Liver (tissue), 9 donors: Measurements from ENCODE around the gene CKM. TPM values are rescaled to one million over a fixed set of nuclear protein-coding genes. Genes with fewer than 3 reads are reported as not detected.

Source experiments
- DNase-seq: peaks from one replicate; pipeline ENCODE4 v3.0.0-alpha.2; 2017; ENCODE audit warnings: low spot score
- H3K27ac ChIP-seq, 2 donors: one replicate each; pipeline ENCODE4 v1.7.0; 2013; ENCODE audit warnings: inconsistent platforms in 2 of 2, low read length in 2 of 2, control low read depth in 1 of 2, low read depth in 1 of 2, mild to moderate bottlenecking in 1 of 2
- H3K27me3 ChIP-seq, 4 donors: one replicate each; pipeline versions ENCODE4 v1.6.1 to v1.7.0; 2013; ENCODE audit warnings: low read length in 3 of 4, inconsistent platforms in 1 of 4, mild to moderate bottlenecking in 1 of 4, moderate library complexity in 1 of 4; ENCODE audit not compliant: control insufficient read depth in 4 of 4, insufficient read depth in 4 of 4
- H3K36me3 ChIP-seq, 4 donors: one replicate each; pipeline versions ENCODE4 v1.6.1 to v1.7.0; 2013; ENCODE audit warnings: low read length in 3 of 4, mild to moderate bottlenecking in 3 of 4, low read depth in 1 of 4, moderate library complexity in 1 of 4; ENCODE audit not compliant: control insufficient read depth in 4 of 4, insufficient read depth in 3 of 4
- H3K4me1 ChIP-seq, 4 donors: one replicate each; pipeline versions ENCODE4 v1.6.1 to v1.7.0; 2013; ENCODE audit warnings: low read length in 3 of 4, mild to moderate bottlenecking in 3 of 4, moderate library complexity in 1 of 4; ENCODE audit not compliant: control insufficient read depth in 4 of 4, insufficient read depth in 4 of 4
- H3K4me3 ChIP-seq, 3 donors: one replicate each; pipeline versions ENCODE4 v1.6.1 to v1.7.0; 2013; ENCODE audit warnings: low read length in 3 of 3, control low read depth in 1 of 3, low read depth in 1 of 3, mild to moderate bottlenecking in 1 of 3
- H3K9ac ChIP-seq, 2 donors: one replicate each; pipeline ENCODE4 v1.7.0; 2013; ENCODE audit warnings: low read length in 2 of 2, mild to moderate bottlenecking in 2 of 2, moderate library complexity in 2 of 2, control low read depth in 1 of 2, low read depth in 1 of 2
- H3K9me3 ChIP-seq, 4 donors: one replicate each; pipeline versions ENCODE4 v1.6.1 to v1.7.0; 2013; ENCODE audit warnings: low read length in 3 of 4; ENCODE audit not compliant: control insufficient read depth in 4 of 4
- EGR1 ChIP-seq, 2 donors: IDR thresholded peaks; 2 replicates each; pipeline ENCODE4 v1.6.1; 2016 to 2018; ENCODE audit warnings: antibody characterized with exemption in 2 of 2, low read depth in 2 of 2
- FOXA1 ChIP-seq: IDR thresholded peaks from 2 replicates; pipeline ENCODE4 v1.6.1; 2016; ENCODE audit warnings: antibody characterized with exemption
- GABPA ChIP-seq, 2 donors: IDR thresholded peaks in 1 of 2; conservative IDR thresholded peaks in 1 of 2; 2 replicates each; pipeline ENCODE4 v1.6.1; 2016; ENCODE audit warnings: antibody characterized with exemption in 2 of 2, mild to moderate bottlenecking in 1 of 2, moderate library complexity in 1 of 2
- HNF4A ChIP-seq, 2 donors: conservative IDR thresholded peaks; 2 replicates each; pipeline ENCODE4 v1.6.1; 2016; ENCODE audit warnings: antibody characterized with exemption in 2 of 2, mild to moderate bottlenecking in 2 of 2
- HNF4G ChIP-seq: IDR thresholded peaks from 2 replicates; pipeline ENCODE4 v1.6.1; 2016; ENCODE audit warnings: antibody characterized with exemption
- JUND ChIP-seq, 2 donors: IDR thresholded peaks; 2 replicates each; pipeline ENCODE4 v1.6.1; 2016; ENCODE audit warnings: antibody characterized with exemption in 2 of 2
- NR2F2 ChIP-seq: IDR thresholded peaks from 2 replicates; pipeline ENCODE4 v1.6.1; 2016; ENCODE audit warnings: antibody characterized with exemption
- RAD21 ChIP-seq, 2 donors: IDR thresholded peaks; 2 replicates each; pipeline ENCODE4 v1.6.1; 2016; ENCODE audit warnings: antibody characterized with exemption in 2 of 2, mild to moderate bottlenecking in 2 of 2
- RXRA ChIP-seq, 2 donors: IDR thresholded peaks; 2 replicates each; pipeline ENCODE4 v1.6.1; 2017 to 2018; ENCODE audit warnings: antibody characterized with exemption in 2 of 2, mild to moderate bottlenecking in 1 of 2
- SP1 ChIP-seq: IDR thresholded peaks from 2 replicates; pipeline ENCODE4 v1.6.1; 2018; ENCODE audit warnings: antibody characterized with exemption, mild to moderate bottlenecking
- TAF1 ChIP-seq: conservative IDR thresholded peaks from 2 replicates; pipeline ENCODE4 v1.6.1; 2016; ENCODE audit warnings: antibody characterized with exemption, mild to moderate bottlenecking
- YY1 ChIP-seq: IDR thresholded peaks from 2 replicates; pipeline ENCODE4 v1.6.1; 2016; ENCODE audit warnings: antibody characterized with exemption, mild to moderate bottlenecking
- WGBS: extraction: QIAGEN DNeasy Blood & Tissue Kit; methylation state at CpG from one replicate; pipeline ENCODE4 v1.1.7; 2013; 5-methylcytosine and 5-hydroxymethylcytosine counted together
- polyA plus RNA-seq, 2 donors: library from polyadenylated mRNA; stranded (reverse) in 1 of 2; unstranded in 1 of 2; fragments of 200-250 nt in 1 of 2; fragments of >200 nt in 1 of 2; fragmentation: Nextera tagmentation in 1 of 2; extraction: Ambion mirVana in 1 of 2; gene quantifications; one replicate each; pipeline versions ENCODE4 v1.2.1 to v1.2.3, GENCODE V29; 2013 to 2015
- total RNA-seq, 2 donors: library from RNA; depleted of rRNA; stranded (reverse); fragments of >200 nt; gene quantifications; one replicate each; pipeline ENCODE4 v1.2.3, GENCODE V29; 2014
- TF ChIP-seq, protein P1 (sequence below): IDR thresholded peaks from 2 replicates; pipeline ENCODE4 v1.6.1; 2016; ENCODE audit warnings: antibody characterized with exemption
- TF ChIP-seq, protein P2 (sequence below): IDR thresholded peaks from 2 replicates; pipeline ENCODE4 v1.6.1; 2016; ENCODE audit warnings: antibody characterized with exemption
- TF ChIP-seq, protein P3 (sequence below): IDR thresholded peaks from 2 replicates; pipeline ENCODE4 v1.6.1; 2016; ENCODE audit warnings: antibody characterized with exemption
- TF ChIP-seq, protein P4 (sequence below): fragments of 150-350 bp; IDR thresholded peaks from 2 replicates; pipeline ENCODE4 v1.5.1; 2017; ENCODE audit warnings: improper control_type of control experiment, low read depth, low read length; ENCODE audit not compliant: missing input control
- donor health status: healthy.
- donor health status: healthy.
- donor health status: healthy.
- donor health status: healthy.
- donor health status: healthy.

CKM gene
- total and polyA plus RNA-seq, 4 donors, result 0.05 to 0.37 (median 0.17) TPM; not detected in 1

DNA sequence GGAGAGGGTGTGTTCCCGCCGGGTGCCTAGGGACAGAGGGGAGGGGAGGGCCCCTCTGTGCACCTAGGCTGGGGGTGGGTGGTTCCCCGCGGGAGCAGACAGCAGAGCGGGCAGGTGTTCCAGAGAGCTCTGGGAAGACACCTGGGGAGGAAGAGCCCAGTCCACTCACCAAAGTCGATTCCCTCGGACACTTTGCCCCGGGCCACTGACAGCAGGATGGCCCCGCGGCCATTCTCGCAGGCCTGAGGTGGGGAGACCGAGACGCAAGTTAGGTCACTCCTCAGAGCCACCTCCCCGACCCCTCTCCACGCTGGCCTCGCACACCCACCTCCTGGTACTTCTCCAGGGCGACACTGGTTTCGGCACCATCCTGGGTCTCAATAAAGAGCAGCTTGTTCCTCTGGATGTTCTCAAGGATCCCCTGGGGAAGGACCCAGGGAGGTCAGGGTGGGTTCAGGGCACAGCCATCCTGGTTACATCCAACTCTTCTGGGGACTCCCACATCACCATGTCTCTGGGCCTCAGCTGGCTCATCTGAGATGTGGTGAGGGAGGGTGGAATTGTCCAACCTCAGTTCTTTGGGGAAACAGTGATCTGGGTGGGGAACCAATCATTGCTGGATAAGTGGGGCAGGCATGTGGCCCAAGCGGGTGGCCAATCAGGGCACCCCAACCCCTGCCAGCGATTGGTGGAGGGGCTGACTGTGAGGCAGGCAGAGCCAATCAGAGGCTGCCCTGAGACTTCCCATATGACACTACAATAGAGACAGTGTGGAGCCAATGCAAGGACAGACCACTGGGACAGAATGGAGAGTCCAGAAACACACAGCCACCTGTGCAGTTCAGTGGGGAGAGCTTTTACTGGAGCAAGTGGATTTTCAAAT lies 30.5 kb upstream of the CKM start:
- H3K4me3 ChIP-seq, result no peak overlapping the region
- H3K4me1 ChIP-seq, result no peaks in the 10 kb centered on the region
- TF ChIP-seq FOXA1 (no peak), YY1 (no peak), NR2F2 (no peak), JUND (IDR thresholded peaks at IDR 0.05) (no peak), SP1 (no peak), RXRA (IDR thresholded peaks at IDR 0.05) (no peak)
- H3K9ac ChIP-seq, result no peak overlapping the region
- no peaks in the 10 kb centered on the region for H3K9me3 ChIP-seq
- H3K27ac ChIP-seq, result no peak overlapping the region
- H3K27me3 ChIP-seq, result no peaks in the 10 kb centered on the region
- DNase-seq, result no peak
- 93% methylated on average over 20 of the region's 20 CpGs for WGBS
- peaks cover 0 to 39% (median 7%) of the 10 kb centered on the region in 4 donors for H3K36me3 ChIP-seq

DNA sequence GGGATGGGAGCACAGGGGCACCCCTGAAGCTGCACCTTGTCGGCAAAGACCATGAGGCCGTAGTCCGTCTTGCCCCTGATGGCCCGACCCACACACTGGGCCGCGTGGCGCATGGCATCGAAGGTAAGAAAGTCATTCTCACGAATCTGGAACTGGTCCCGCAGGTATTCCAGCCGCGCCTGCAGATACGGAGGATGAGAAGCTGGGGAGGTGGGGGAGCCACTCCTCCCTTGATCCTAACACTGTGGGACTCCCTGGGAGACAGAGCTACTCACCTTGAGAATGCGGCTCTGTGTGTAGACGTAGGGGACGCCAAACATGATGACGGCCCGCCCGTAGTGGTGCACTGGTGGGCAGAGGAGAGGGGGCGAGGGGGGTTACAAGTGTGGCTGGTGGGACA lies 29.8 kb upstream of the CKM start:
- TF ChIP-seq GABPA (IDR thresholded peaks at IDR 0.05 in 1 of 2, conservative IDR thresholded peaks at IDR 0.05 in 1 of 2) (no peak), SP1 (no peak), HNF4A (conservative IDR thresholded peaks at IDR 0.05) (no peak), YY1 (no peak), NR2F2 (no peak), TAF1 (no peak), FOXA1 (no peak), RAD21 (IDR thresholded peaks at IDR 0.05) (no peak), HNF4G (no peak), EGR1 (IDR thresholded peaks at IDR 0.05; ENCODE audit: low read depth in 2 of 2) (no peak)
- TF ChIP-seq, protein P1, sequence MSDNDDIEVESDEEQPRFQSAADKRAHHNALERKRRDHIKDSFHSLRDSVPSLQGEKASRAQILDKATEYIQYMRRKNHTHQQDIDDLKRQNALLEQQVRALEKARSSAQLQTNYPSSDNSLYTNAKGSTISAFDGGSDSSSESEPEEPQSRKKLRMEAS, result no peak
- TF ChIP-seq, protein P2, sequence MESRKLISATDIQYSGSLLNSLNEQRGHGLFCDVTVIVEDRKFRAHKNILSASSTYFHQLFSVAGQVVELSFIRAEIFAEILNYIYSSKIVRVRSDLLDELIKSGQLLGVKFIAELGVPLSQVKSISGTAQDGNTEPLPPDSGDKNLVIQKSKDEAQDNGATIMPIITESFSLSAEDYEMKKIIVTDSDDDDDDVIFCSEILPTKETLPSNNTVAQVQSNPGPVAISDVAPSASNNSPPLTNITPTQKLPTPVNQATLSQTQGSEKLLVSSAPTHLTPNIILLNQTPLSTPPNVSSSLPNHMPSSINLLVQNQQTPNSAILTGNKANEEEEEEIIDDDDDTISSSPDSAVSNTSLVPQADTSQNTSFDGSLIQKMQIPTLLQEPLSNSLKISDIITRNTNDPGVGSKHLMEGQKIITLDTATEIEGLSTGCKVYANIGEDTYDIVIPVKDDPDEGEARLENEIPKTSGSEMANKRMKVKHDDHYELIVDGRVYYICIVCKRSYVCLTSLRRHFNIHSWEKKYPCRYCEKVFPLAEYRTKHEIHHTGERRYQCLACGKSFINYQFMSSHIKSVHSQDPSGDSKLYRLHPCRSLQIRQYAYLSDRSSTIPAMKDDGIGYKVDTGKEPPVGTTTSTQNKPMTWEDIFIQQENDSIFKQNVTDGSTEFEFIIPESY, result no peak
- TF ChIP-seq, protein P3, sequence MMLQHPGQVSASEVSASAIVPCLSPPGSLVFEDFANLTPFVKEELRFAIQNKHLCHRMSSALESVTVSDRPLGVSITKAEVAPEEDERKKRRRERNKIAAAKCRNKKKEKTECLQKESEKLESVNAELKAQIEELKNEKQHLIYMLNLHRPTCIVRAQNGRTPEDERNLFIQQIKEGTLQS, result no peak
- TF ChIP-seq, protein P4, sequence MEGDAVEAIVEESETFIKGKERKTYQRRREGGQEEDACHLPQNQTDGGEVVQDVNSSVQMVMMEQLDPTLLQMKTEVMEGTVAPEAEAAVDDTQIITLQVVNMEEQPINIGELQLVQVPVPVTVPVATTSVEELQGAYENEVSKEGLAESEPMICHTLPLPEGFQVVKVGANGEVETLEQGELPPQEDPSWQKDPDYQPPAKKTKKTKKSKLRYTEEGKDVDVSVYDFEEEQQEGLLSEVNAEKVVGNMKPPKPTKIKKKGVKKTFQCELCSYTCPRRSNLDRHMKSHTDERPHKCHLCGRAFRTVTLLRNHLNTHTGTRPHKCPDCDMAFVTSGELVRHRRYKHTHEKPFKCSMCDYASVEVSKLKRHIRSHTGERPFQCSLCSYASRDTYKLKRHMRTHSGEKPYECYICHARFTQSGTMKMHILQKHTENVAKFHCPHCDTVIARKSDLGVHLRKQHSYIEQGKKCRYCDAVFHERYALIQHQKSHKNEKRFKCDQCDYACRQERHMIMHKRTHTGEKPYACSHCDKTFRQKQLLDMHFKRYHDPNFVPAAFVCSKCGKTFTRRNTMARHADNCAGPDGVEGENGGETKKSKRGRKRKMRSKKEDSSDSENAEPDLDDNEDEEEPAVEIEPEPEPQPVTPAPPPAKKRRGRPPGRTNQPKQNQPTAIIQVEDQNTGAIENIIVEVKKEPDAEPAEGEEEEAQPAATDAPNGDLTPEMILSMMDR, result no peak
- Histone ChIP-seq H3K4me1 (no peaks in the 10 kb centered on the region), H3K4me3 (no peak overlapping the region), H3K36me3 (peaks cover 0 to 39% (median 7%) of the 10 kb centered on the region in 4 donors), H3K9me3 (no peaks in the 10 kb centered on the region), H3K9ac (no peak overlapping the region), H3K27me3 (no peaks in the 10 kb centered on the region), H3K27ac (no peak overlapping the region)
- 95% methylated on average over 20 of the region's 20 CpGs for WGBS
- DNase-seq, result no peak
